Hematopoietic multipotent progenitor cell (in vitro differentiated cells): ENCODE data around the gene TMEM200B. TPM values are rescaled to one million over a fixed set of nuclear protein-coding genes. Genes with fewer than 3 reads are reported as not detected.
"Not testable (repeated sequence)": the region's sequence is repeated elsewhere in the genome, so short reads cannot be mapped to it uniquely, and the experiment has no call there.

Experiments used
- DNase-seq, 3 donors: peaks; one replicate each; pipeline ENCODE4 v3.0.0-alpha.2; 2011 to 2015; ENCODE audit warnings: low read depth in 2 of 3, low spot score in 2 of 3
- total RNA-seq: library from RNA; depleted of rRNA; stranded (reverse); fragments of >200 nt; gene quantifications from one replicate; pipeline ENCODE4 v1.2.3, GENCODE V29; 2012

TMEM200B gene
- total RNA-seq, 1 donor, result not detected

- no peak for DNase-seq
These were observed 12.8 kb upstream of the TMEM200B start for GRCh38 chr1:29136391-29136915.

- no peak for DNase-seq
These were observed 11.0 kb upstream of the TMEM200B start for GRCh38 chr1:29134695-29135028.

- no peak for DNase-seq
These were observed 10.4 kb upstream of the TMEM200B start for GRCh38 chr1:29133861-29134694.

GRCh38 chr1:29131056-29131455 is 7.4 kb upstream of the TMEM200B start:
- not testable (repeated sequence) for DNase-seq

GRCh38 chr1:29129916-29130315 is 6.2 kb upstream of the TMEM200B start:
- peak in 1 of 3 donors; percentile 49 for DNase-seq

GRCh38 chr1:29128739-29129138 is 5.0 kb upstream of the TMEM200B start:
- no peak for DNase-seq

GRCh38 chr1:29126198-29126597 is 2.5 kb upstream of the TMEM200B start:
- no peak for DNase-seq

GRCh38 chr1:29125788-29126187 is 2.1 kb upstream of the TMEM200B start:
- no peak for DNase-seq

- DNase-seq, result no peak
These were observed 1.5 kb upstream of the TMEM200B start for GRCh38 chr1:29125237-29125641.

- DNase-seq, result peak in 1 of 3 donors; percentile 46
These were observed 898 bp upstream of the TMEM200B start for GRCh38 chr1:29124366-29125236.

- peak in 1 of 3 donors; percentile 34 for DNase-seq
These were observed 433 bp downstream of the TMEM200B start for GRCh38 chr1:29123053-29123886.

GRCh38 chr1:29122682-29123052 is 1.0 kb downstream of the TMEM200B start:
- DNase-seq, result no peak

- DNase-seq, result no peak
These were observed 1.6 kb downstream of the TMEM200B start for GRCh38 chr1:29121936-29122681.

GRCh38 chr1:29121516-29121935 is 2.2 kb downstream of the TMEM200B start:
- peak in 1 of 3 donors; percentile 45 for DNase-seq

GRCh38 chr1:29120947-29121485 is 2.7 kb downstream of the TMEM200B start:
- peak in 2 of 3 donors; percentile 76 to 77 for DNase-seq

- no peak for DNase-seq
These were observed 3.3 kb downstream of the TMEM200B start for GRCh38 chr1:29120367-29120766.

GRCh38 chr1:29119121-29119929 is 4.4 kb downstream of the TMEM200B start:
- DNase-seq, result no peak

- no peak for DNase-seq
These were observed 6.3 kb downstream of the TMEM200B start for GRCh38 chr1:29117381-29117780.

- DNase-seq, result no peak
These were observed 9.0 kb downstream of the TMEM200B start for GRCh38 chr1:29114654-29115053.
